HCT116 (cell line): ENCODE data around the gene VSTM1. TPM values are rescaled to one million over a fixed set of nuclear protein-coding genes. Genes with fewer than 3 reads are reported as not detected.

Source experiments
- ATAC-seq: fragments of 200-7000 bp; cut with Tn5 transposase; 2 replicates; pipeline ENCODE4 v1.9.1; 2020; ENCODE audit warnings: mild to moderate bottlenecking, moderate library complexity
- BruUV-seq: library from RNA; stranded (reverse); fragments of 400-500 nt; replicated peaks from 2 replicates; lab custom pipeline; 2021; lab: Mats Ljungman, UMichigan
- CTCF ChIA-PET: fragments of 300-600 bp; sonication (Branson Sonifier 250); formaldehyde crosslinking; loops from one replicate; lab custom pipeline; 2021; ENCODE audit warnings: antibody characterized with exemption; lab: Charles Lee
- POLR2A ChIA-PET: fragments of 300-600, 350-600 bp; sonication (Branson Sonifier 250); formaldehyde crosslinking; loops from one replicate; lab custom pipeline; 2021; ENCODE audit warnings: antibody characterized with exemption; lab: Charles Lee
- RAD21 ChIA-PET, 2 experiments: fragments of 300-600 bp; sonication (Branson Sonifier 250); formaldehyde crosslinking; loops; one replicate each; lab custom pipeline; 2023; ENCODE audit warnings: low total read pairs in 2 of 2; ENCODE audit not compliant: uncharacterized antibody in 2 of 2, unreplicated experiment in 2 of 2, low non-redundant PET in 1 of 2; lab: Charles Lee
- DNase-seq: peaks from one replicate; pipeline ENCODE4 v3.0.0-alpha.2; 2010; ENCODE audit warnings: low read depth, low spot score
- H2AFZ ChIP-seq: fragments of 200-600 bp; shearing (Covaris generic), sonication (generic); 2 replicates; pipeline ENCODE4 v1.6.1; 2017; ENCODE audit warnings: low read depth, mixed run types, mixed read lengths, antibody characterized with exemption, low read length; ENCODE audit not compliant: poor library complexity, severe bottlenecking
- H3K27ac ChIP-seq: 2 replicates; pipeline ENCODE4 v1.5.1; 2012; ENCODE audit warnings: low read depth, low read length
- H3K27me3 ChIP-seq: fragments of 200-600 bp; sonication (generic); 2 replicates; pipeline ENCODE4 v1.6.1; 2016; ENCODE audit warnings: mixed run types, low read length, mixed read lengths; ENCODE audit not compliant: insufficient read depth
- H3K36me3 ChIP-seq, 2 experiments: fragments of 200-500 bp in 1 of 2; fragments of 200-600 bp in 1 of 2; sonication (Bioruptor generic) in 1 of 2; sonication (generic) in 1 of 2; 2 replicates each; pipeline versions ENCODE4 v1.5.1 to v1.6.1; 2014 to 2016; ENCODE audit warnings: low read length in 2 of 2, inconsistent platforms in 1 of 2, mixed read lengths in 1 of 2, mixed run types in 1 of 2; ENCODE audit not compliant: insufficient read depth in 2 of 2, control insufficient read depth in 1 of 2
- H3K4me1 ChIP-seq, 2 experiments: fragments of 200-600 bp in 1 of 2; sonication (generic) in 1 of 2; 2 replicates each; pipeline versions ENCODE4 v1.5.1 to v1.6.1; 2012 to 2017; ENCODE audit warnings: low read length in 2 of 2, inconsistent platforms in 1 of 2, mild to moderate bottlenecking in 1 of 2, mixed read lengths in 1 of 2, mixed run types in 1 of 2, moderate library complexity in 1 of 2; ENCODE audit not compliant: insufficient read depth in 2 of 2, control insufficient read depth in 1 of 2
- H3K4me2 ChIP-seq: fragments of 200-600 bp; sonication (generic); 2 replicates; pipeline ENCODE4 v1.6.1; 2017; ENCODE audit warnings: mixed run types, low read length, mixed read lengths
- H3K4me3 ChIP-seq, 2 experiments: fragments of 200-600 bp in 1 of 2; sonication (generic) in 1 of 2; replicated peaks in 1 of 2; 2 replicates each; pipeline ENCODE4 v1.5.1; 2011 to 2016; ENCODE audit warnings: low read length in 2 of 2, control low read depth in 1 of 2, low read depth in 1 of 2, mild to moderate bottlenecking in 1 of 2, mixed read lengths in 1 of 2, mixed run types in 1 of 2
- H3K79me2 ChIP-seq: fragments of 200-600 bp; sonication (generic); 2 replicates; pipeline ENCODE4 v1.6.1; 2017; ENCODE audit warnings: mild to moderate bottlenecking, mixed run types, low read length, moderate library complexity, mixed read lengths; ENCODE audit not compliant: insufficient read depth
- H3K9ac ChIP-seq: fragments of 200-600 bp; sonication (generic); 2 replicates; pipeline ENCODE4 v1.6.1; 2016; ENCODE audit warnings: low read length, mixed read lengths
- H3K9me2 ChIP-seq: fragments of 200-600 bp; sonication (generic), shearing (Covaris generic); 2 replicates; pipeline ENCODE4 v1.6.1; 2017; ENCODE audit warnings: mixed run types, mild to moderate bottlenecking, moderate library complexity; ENCODE audit not compliant: insufficient read depth
- H3K9me3 ChIP-seq, 2 experiments: fragments of 200-500 bp in 1 of 2; fragments of 200-600 bp in 1 of 2; sonication (Bioruptor generic) in 1 of 2; sonication (generic) in 1 of 2; 2 replicates each; pipeline ENCODE4 v1.6.1; 2014 to 2017; ENCODE audit warnings: low read length in 2 of 2, mixed read lengths in 2 of 2, inconsistent platforms in 1 of 2, low read depth in 1 of 2, mild to moderate bottlenecking in 1 of 2, mixed run types in 1 of 2, moderate library complexity in 1 of 2; ENCODE audit not compliant: control insufficient read depth in 1 of 2, insufficient read depth in 1 of 2
- H4K20me1 ChIP-seq: fragments of 200-600 bp; sonication (generic), shearing (Covaris generic); 2 replicates; pipeline ENCODE4 v1.6.1; 2017; ENCODE audit warnings: mixed run types, mild to moderate bottlenecking, moderate library complexity; ENCODE audit not compliant: insufficient read depth
- ATF3 ChIP-seq: IDR thresholded peaks from 2 replicates; pipeline ENCODE4 v1.6.1; 2012
- CEBPB ChIP-seq: IDR thresholded peaks from 2 replicates; pipeline ENCODE4 v1.6.1; 2012; ENCODE audit warnings: low read depth
- EGR1 ChIP-seq: IDR thresholded peaks from 2 replicates; pipeline ENCODE4 v1.6.1; 2012; ENCODE audit warnings: low read depth
- ELF1 ChIP-seq: IDR thresholded peaks from 2 replicates; pipeline ENCODE4 v1.6.1; 2012; ENCODE audit warnings: low read depth, borderline replicate concordance
- EZH2 ChIP-seq: fragments of 200-600 bp; sonication (generic); IDR thresholded peaks from 2 replicates; pipeline ENCODE4 v1.6.1; 2017; ENCODE audit warnings: antibody characterized with exemption, mixed run types
- FOSL1 ChIP-seq: IDR thresholded peaks from 2 replicates; pipeline ENCODE4 v1.6.1; 2012; ENCODE audit warnings: low read depth
- JUND ChIP-seq: IDR thresholded peaks from 2 replicates; pipeline ENCODE4 v1.6.1; 2012
- MAX ChIP-seq: IDR thresholded peaks from 2 replicates; pipeline ENCODE4 v1.6.1; 2012
- POLR2A ChIP-seq: IDR thresholded peaks from 2 replicates; pipeline ENCODE4 v1.7.0; 2011; ENCODE audit warnings: borderline replicate concordance; ENCODE audit not compliant: insufficient read depth, insufficient read length; ENCODE audit errors: extremely low read depth
- POLR2AphosphoS5 ChIP-seq: IDR thresholded peaks from 2 replicates; pipeline ENCODE4 v1.6.1; 2011; ENCODE audit warnings: mild to moderate bottlenecking, low read depth, low read length, moderate library complexity
- RAD21 ChIP-seq: IDR thresholded peaks from 2 replicates; pipeline ENCODE4 v1.6.1; 2012; ENCODE audit warnings: low read depth, mild to moderate bottlenecking
- SIN3A ChIP-seq: IDR thresholded peaks from 2 replicates; pipeline ENCODE4 v1.6.1; 2012; ENCODE audit warnings: low read depth
- SP1 ChIP-seq: IDR thresholded peaks from 2 replicates; pipeline ENCODE4 v1.6.1; 2012; ENCODE audit warnings: low read depth
- SRF ChIP-seq: IDR thresholded peaks from 2 replicates; pipeline ENCODE4 v1.6.1; 2012; ENCODE audit warnings: low read depth
- TCF7L2 ChIP-seq: IDR thresholded peaks from 2 replicates; pipeline ENCODE4 v1.7.0; 2011; ENCODE audit warnings: borderline replicate concordance, inconsistent platforms; ENCODE audit not compliant: insufficient read depth, insufficient read length; ENCODE audit errors: extremely low read depth
- ZBTB33 ChIP-seq: IDR thresholded peaks from 2 replicates; pipeline ENCODE4 v1.6.1; 2011; ENCODE audit warnings: mild to moderate bottlenecking, low read length, moderate library complexity; ENCODE audit not compliant: insufficient replicate concordance; ENCODE audit errors: extremely low read depth
- ZFX ChIP-seq: fragments of 450-650 bp; IDR thresholded peaks from 2 replicates; pipeline ENCODE4 v1.6.1; 2017
- ZNF274 ChIP-seq: fragments of 200-500 bp; sonication (Bioruptor generic); IDR thresholded peaks from 2 replicates; pipeline ENCODE4 v1.6.1; 2014; ENCODE audit warnings: mild to moderate bottlenecking, low read depth, low read length, inconsistent platforms
- intact Hi-C: fragments of 100-400 bp; cut with micrococcal nuclease; formaldehyde crosslinking; loops from 2 replicates; pipeline ENCODE4 v1.10.0; 2022
- total RNA-seq: library from RNA; stranded (reverse); gene quantifications from one replicate; pipeline ENCODE4 v1.2.1, GENCODE V29; 2021; ENCODE audit not compliant: unreplicated experiment

VSTM1 gene
- total RNA-seq, 1 experiment from 2014 or later = not detected

GRCh38 chr19:54024660-54025059 lies 39.0 kb downstream of the VSTM1 start:
- Histone ChIP-seq H3K79me2 (no peaks in the 10 kb centered on the region), H2AFZ (no peak overlapping the region), H3K9me2 (no peaks in the 10 kb centered on the region), H3K27ac (no peak overlapping the region), H3K9ac (no peak overlapping the region), H3K27me3 (no peaks in the 10 kb centered on the region), H4K20me1 (no peaks in the 10 kb centered on the region), H3K4me1 (peaks cover 10 to 22% of the 10 kb centered on the region in 2 experiments), H3K4me3 (no peak overlapping the region), H3K9me3 (no peaks in the 10 kb centered on the region), H3K4me2 (no peak overlapping the region), H3K36me3 (no peaks in the 10 kb centered on the region)
- intact Hi-C loops = loop anchor here (1.0 to 5.0 kb wide), 4 partner anchors 117 to 231 kb away; partner anchors contain the start of gene CACNG7
- TF ChIP-seq EZH2 = no peak
- TF ChIP-seq POLR2A = no peak
- TF ChIP-seq ATF3 = no peak
- no peak for TF ChIP-seq CEBPB
- TF ChIP-seq EGR1 = no peak
- no peak for TF ChIP-seq SP1
- TF ChIP-seq ELF1 = no peak
- no peak for TF ChIP-seq RAD21
- no peak for TF ChIP-seq SRF
- TF ChIP-seq TCF7L2 = no peak
- no peak for TF ChIP-seq ZBTB33
- TF ChIP-seq SIN3A = no peak
- no peak for TF ChIP-seq MAX
- TF ChIP-seq ZNF274 = no peak
- no peak for TF ChIP-seq FOSL1
- TF ChIP-seq JUND = no peak
- TF ChIP-seq POLR2AphosphoS5 = no peak
- TF ChIP-seq ZFX = no peak
- ChIA-PET RAD21 (interaction anchor here in 1 of 2 experiments (1.5 kb wide), 1 partner anchor 44 kb away, joined by 4 read pairs; no protein-coding TSS in a partner anchor), POLR2A (interaction anchor here (1.2 to 1.3 kb wide), 2 partner anchors 157 to 182 kb away, joined by 3 read pairs; partner anchors contain the start of gene MYADM), CTCF (interaction anchor here (0.7 to 4.9 kb wide), 12 partner anchors 43 to 243 kb away, joined by 3 to 60 read pairs (median 6); partner anchors contain the start of genes CNOT3 and MYADM)
- DNase-seq = no peak
- BruUV-seq = no TSS peak
- ATAC-seq = no peak
